SK-N-SH treated with all-trans-retinoic acid at 6 μM for 48 hours (cell line): Measurements from ENCODE around the gene TBC1D4.

Source experiments
- ATAC-seq: fragments of 200-7000 bp; cut with Tn5 transposase; 3 replicates; pipeline ENCODE4 v1.9.1; 2020; ENCODE audit warnings: mild to moderate bottlenecking, moderate library complexity
- ARNTL ChIP-seq: fragments of 450-650 bp; formaldehyde crosslinking; IDR thresholded peaks from 2 replicates; pipeline ENCODE4 v1.5.0; 2020; ENCODE audit warnings: low read depth, mild to moderate bottlenecking, moderate library complexity, borderline replicate concordance
- BACH2 ChIP-seq: fragments of 250-450 bp; sonication (Bioruptor Pico); IDR thresholded peaks from 2 replicates; pipeline ENCODE4 v1.9.0; 2021; ENCODE audit warnings: mild to moderate bottlenecking, borderline replicate concordance
- CSDC2 ChIP-seq: fragments of 250-450 bp; sonication (Bioruptor Pico); IDR thresholded peaks from 2 replicates; pipeline ENCODE4 v1.5.0; 2020; ENCODE audit warnings: mild to moderate bottlenecking, moderate library complexity
- ESRRG ChIP-seq: fragments of 250-450 bp; sonication (Bioruptor Pico); IDR thresholded peaks from 2 replicates; pipeline ENCODE4 v1.6.1; 2021; ENCODE audit warnings: mild to moderate bottlenecking
- GLIS3 ChIP-seq: fragments of 250-450 bp; sonication (Bioruptor Pico); IDR thresholded peaks from 2 replicates; pipeline ENCODE4 v1.5.0; 2020; ENCODE audit warnings: mild to moderate bottlenecking, moderate library complexity
- ISL1 ChIP-seq: fragments of 250-450 bp; sonication (Bioruptor Pico); IDR thresholded peaks from 2 replicates; pipeline ENCODE4 v2.1.2; 2022; ENCODE audit warnings: mild to moderate bottlenecking, moderate library complexity
- OSR1 ChIP-seq: fragments of 250-450 bp; sonication (Bioruptor Pico); IDR thresholded peaks from 2 replicates; pipeline ENCODE4 v1.8.0; 2022; ENCODE audit warnings: moderate library complexity, mild to moderate bottlenecking, inconsistent platforms
- PPARA ChIP-seq: fragments of 250-450 bp; sonication (Bioruptor Pico); IDR thresholded peaks from 2 replicates; pipeline ENCODE4 v1.5.0; 2020; ENCODE audit warnings: mild to moderate bottlenecking, borderline replicate concordance
- RARB ChIP-seq: fragments of 250-450 bp; sonication (Bioruptor Pico); IDR thresholded peaks from 2 replicates; pipeline ENCODE4 v1.8.0; 2021; ENCODE audit warnings: mild to moderate bottlenecking, moderate library complexity
- SNAI2 ChIP-seq: fragments of 250-450 bp; sonication (Bioruptor Pico); IDR thresholded peaks from 2 replicates; pipeline ENCODE4 v1.5.0; 2020; ENCODE audit warnings: mild to moderate bottlenecking, moderate library complexity
- TCF4 ChIP-seq: fragments of 250-450 bp; sonication (Bioruptor Pico); IDR thresholded peaks from 2 replicates; pipeline ENCODE4 v1.8.0; 2021; ENCODE audit warnings: mild to moderate bottlenecking, moderate library complexity, borderline replicate concordance
- TOX ChIP-seq: fragments of 250-450 bp; sonication (Bioruptor Pico); IDR thresholded peaks from 2 replicates; pipeline ENCODE4 v1.8.0; 2021; ENCODE audit warnings: mild to moderate bottlenecking, moderate library complexity, borderline replicate concordance
- ZC3H10 ChIP-seq: fragments of 250-450 bp; sonication (Bioruptor Pico); IDR thresholded peaks from 2 replicates; pipeline ENCODE4 v1.5.1; 2021; ENCODE audit warnings: mild to moderate bottlenecking, moderate library complexity
- ZFP3 ChIP-seq: fragments of 250-450 bp; sonication (Bioruptor Pico); IDR thresholded peaks from 2 replicates; pipeline ENCODE4 v1.5.0; 2020; ENCODE audit warnings: mild to moderate bottlenecking, moderate library complexity
- ZFP30 ChIP-seq: fragments of 450-650 bp; formaldehyde crosslinking; IDR thresholded peaks from 2 replicates; pipeline ENCODE4 v1.5.0; 2022; ENCODE audit warnings: mild to moderate bottlenecking, moderate library complexity
- ZNF565 ChIP-seq: fragments of 450-650 bp; formaldehyde crosslinking; conservative IDR thresholded peaks from 2 replicates; pipeline ENCODE4 v1.5.0; 2020; ENCODE audit warnings: low read depth, mild to moderate bottlenecking, moderate library complexity
- ZNF70 ChIP-seq: fragments of 450-650 bp; formaldehyde crosslinking; IDR thresholded peaks from 2 replicates; pipeline ENCODE4 v1.5.0; 2020; ENCODE audit warnings: mild to moderate bottlenecking, moderate library complexity
- TF ChIP-seq, protein P1 (sequence below): fragments of 250-450 bp; sonication (Bioruptor Pico); IDR thresholded peaks from 2 replicates; pipeline ENCODE4 v1.8.0; 2021; ENCODE audit warnings: low read depth, mild to moderate bottlenecking, moderate library complexity, borderline replicate concordance
- TF ChIP-seq, protein P2 (sequence below): fragments of 250-450 bp; sonication (Bioruptor Pico); IDR thresholded peaks from 2 replicates; pipeline ENCODE4 v1.5.1; 2020; ENCODE audit warnings: low read depth, mild to moderate bottlenecking, moderate library complexity
- TF ChIP-seq, protein P3 (sequence below): fragments of 250-450 bp; sonication (Bioruptor Pico); IDR thresholded peaks from 2 replicates; pipeline ENCODE4 v1.5.1; 2021; ENCODE audit warnings: mild to moderate bottlenecking, moderate library complexity
- TF ChIP-seq, protein P4 (sequence below): fragments of 250-450 bp; sonication (Bioruptor Pico); IDR thresholded peaks from 2 replicates; pipeline ENCODE4 v1.8.0; 2020; ENCODE audit warnings: mild to moderate bottlenecking, moderate library complexity, borderline replicate concordance

The TBC1D4 gene

DNA sequence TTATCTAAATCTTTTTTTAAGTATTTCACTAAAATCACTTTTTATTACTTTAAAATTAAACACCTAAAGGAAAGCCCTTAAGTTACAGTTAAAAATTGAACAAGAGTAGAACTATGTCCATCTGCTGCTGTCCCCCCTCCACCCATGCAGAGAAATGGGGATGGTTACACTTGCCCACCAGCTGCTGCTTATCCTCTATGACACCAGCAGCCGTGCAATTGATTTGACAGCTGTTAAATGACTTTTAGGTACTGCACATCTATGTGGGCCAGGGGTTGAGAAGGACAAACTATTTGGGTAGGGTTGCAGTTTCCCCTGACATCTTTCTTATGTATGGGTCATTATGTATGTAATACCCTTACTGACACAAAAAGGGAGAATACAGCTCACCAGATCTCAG, 77.2 kb downstream of the TBC1D4 start (continued):
- no peak for TF ChIP-seq ISL1 (CRISPR knock-in tag)
- TF ChIP-seq BACH2 (CRISPR knock-in tag): no peak
- no peak for TF ChIP-seq CSDC2 (CRISPR knock-in tag)
- no peak for TF ChIP-seq ZNF565
- TF ChIP-seq SNAI2 (CRISPR knock-in tag): no peak
- no peak for TF ChIP-seq ZNF70 (CRISPR knock-in tag)
- no peak for TF ChIP-seq OSR1 (CRISPR knock-in tag)
- no peak for TF ChIP-seq RARB (CRISPR knock-in tag)
- TF ChIP-seq ARNTL (CRISPR knock-in tag): no peak

DNA sequence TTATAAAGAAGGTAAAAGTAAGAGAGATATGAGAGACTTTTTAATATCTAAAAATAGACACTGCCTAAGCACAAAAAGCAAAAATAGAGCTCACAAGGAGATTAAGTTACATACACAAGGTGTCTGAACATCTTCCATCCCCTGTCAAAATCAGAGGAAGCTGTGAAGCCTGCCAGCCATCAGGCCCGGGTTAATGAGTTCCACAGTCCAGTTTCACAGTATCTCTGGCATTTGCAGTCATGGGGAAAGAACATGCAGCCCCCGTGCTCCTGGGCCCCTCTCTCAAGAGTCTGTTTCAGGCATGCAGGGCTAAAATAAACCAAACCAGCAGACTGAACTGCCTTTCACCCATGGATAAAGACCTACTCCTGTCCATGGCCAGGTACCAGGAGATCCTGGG, 79.2 kb downstream of the TBC1D4 start:
- TF ChIP-seq ZFP3 (CRISPR knock-in tag): no peak
- no peak for TF ChIP-seq BACH2 (CRISPR knock-in tag)
- TF ChIP-seq PPARA: no peak
- no peak for TF ChIP-seq SNAI2 (CRISPR knock-in tag)
- no peak for TF ChIP-seq TCF4 (CRISPR knock-in tag)
- no peak for TF ChIP-seq ESRRG (CRISPR knock-in tag)
- TF ChIP-seq ZFP30 (CRISPR knock-in tag): no peak
- TF ChIP-seq, protein P1, sequence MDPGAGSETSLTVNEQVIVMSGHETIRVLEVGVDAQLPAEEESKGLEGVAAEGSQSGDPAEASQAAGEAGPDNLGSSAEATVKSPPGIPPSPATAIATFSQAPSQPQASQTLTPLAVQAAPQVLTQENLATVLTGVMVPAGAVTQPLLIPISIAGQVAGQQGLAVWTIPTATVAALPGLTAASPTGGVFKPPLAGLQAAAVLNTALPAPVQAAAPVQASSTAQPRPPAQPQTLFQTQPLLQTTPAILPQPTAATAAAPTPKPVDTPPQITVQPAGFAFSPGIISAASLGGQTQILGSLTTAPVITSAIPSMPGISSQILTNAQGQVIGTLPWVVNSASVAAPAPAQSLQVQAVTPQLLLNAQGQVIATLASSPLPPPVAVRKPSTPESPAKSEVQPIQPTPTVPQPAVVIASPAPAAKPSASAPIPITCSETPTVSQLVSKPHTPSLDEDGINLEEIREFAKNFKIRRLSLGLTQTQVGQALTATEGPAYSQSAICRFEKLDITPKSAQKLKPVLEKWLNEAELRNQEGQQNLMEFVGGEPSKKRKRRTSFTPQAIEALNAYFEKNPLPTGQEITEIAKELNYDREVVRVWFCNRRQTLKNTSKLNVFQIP (CRISPR knock-in tag): no peak
- TF ChIP-seq ARNTL (CRISPR knock-in tag): no peak
- TF ChIP-seq, protein P2, sequence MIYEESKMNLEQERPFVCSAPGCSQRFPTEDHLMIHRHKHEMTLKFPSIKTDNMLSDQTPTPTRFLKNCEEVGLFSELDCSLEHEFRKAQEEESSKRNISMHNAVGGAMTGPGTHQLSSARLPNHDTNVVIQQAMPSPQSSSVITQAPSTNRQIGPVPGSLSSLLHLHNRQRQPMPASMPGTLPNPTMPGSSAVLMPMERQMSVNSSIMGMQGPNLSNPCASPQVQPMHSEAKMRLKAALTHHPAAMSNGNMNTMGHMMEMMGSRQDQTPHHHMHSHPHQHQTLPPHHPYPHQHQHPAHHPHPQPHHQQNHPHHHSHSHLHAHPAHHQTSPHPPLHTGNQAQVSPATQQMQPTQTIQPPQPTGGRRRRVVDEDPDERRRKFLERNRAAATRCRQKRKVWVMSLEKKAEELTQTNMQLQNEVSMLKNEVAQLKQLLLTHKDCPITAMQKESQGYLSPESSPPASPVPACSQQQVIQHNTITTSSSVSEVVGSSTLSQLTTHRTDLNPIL: no peak
- no peak for TF ChIP-seq ZNF565
- TF ChIP-seq, protein P3, sequence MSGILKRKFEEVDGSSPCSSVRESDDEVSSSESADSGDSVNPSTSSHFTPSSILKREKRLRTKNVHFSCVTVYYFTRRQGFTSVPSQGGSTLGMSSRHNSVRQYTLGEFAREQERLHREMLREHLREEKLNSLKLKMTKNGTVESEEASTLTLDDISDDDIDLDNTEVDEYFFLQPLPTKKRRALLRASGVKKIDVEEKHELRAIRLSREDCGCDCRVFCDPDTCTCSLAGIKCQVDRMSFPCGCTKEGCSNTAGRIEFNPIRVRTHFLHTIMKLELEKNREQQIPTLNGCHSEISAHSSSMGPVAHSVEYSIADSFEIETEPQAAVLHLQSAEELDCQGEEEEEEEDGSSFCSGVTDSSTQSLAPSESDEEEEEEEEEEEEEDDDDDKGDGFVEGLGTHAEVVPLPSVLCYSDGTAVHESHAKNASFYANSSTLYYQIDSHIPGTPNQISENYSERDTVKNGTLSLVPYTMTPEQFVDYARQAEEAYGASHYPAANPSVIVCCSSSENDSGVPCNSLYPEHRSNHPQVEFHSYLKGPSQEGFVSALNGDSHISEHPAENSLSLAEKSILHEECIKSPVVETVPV (CRISPR knock-in tag): no peak
- TF ChIP-seq ISL1 (CRISPR knock-in tag): no peak
- TF ChIP-seq ZC3H10 (CRISPR knock-in tag): no peak
- TF ChIP-seq, protein P4, sequence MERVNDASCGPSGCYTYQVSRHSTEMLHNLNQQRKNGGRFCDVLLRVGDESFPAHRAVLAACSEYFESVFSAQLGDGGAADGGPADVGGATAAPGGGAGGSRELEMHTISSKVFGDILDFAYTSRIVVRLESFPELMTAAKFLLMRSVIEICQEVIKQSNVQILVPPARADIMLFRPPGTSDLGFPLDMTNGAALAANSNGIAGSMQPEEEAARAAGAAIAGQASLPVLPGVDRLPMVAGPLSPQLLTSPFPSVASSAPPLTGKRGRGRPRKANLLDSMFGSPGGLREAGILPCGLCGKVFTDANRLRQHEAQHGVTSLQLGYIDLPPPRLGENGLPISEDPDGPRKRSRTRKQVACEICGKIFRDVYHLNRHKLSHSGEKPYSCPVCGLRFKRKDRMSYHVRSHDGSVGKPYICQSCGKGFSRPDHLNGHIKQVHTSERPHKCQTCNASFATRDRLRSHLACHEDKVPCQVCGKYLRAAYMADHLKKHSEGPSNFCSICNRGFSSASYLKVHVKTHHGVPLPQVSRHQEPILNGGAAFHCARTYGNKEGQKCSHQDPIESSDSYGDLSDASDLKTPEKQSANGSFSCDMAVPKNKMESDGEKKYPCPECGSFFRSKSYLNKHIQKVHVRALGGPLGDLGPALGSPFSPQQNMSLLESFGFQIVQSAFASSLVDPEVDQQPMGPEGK (CRISPR knock-in tag): no peak
- TF ChIP-seq GLIS3 (CRISPR knock-in tag): no peak
- ATAC-seq: peak; percentile 16; the same call in 1 of the 3 replicates

DNA sequence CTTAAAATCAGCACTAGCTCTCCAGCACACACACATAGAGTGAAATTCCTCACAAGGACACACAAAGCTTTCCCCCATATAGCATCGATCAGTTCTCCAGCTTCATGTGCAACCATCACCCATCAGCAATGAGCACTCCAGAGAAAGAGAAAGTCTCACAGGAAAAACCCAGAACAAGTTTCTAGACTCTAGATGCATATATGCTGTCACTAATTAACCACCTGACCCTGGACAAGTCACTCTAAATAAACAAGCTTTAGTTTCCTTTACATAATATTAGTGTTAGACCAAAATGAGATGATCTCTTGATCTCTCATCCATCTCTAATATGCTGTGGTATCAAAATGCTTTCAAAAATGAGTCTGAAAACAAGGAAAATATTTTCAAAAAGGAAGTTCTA, 81.2 kb downstream of the TBC1D4 start:
- ATAC-seq: no peak
- no peak for TF ChIP-seq TOX (CRISPR knock-in tag)
- TF ChIP-seq BACH2 (CRISPR knock-in tag): no peak
- TF ChIP-seq, protein P1 (CRISPR knock-in tag): no peak
- no peak for TF ChIP-seq RARB (CRISPR knock-in tag)
- TF ChIP-seq ZNF565: no peak
- no peak for TF ChIP-seq OSR1 (CRISPR knock-in tag)
- no peak for TF ChIP-seq ZFP30 (CRISPR knock-in tag)
- TF ChIP-seq PPARA: no peak
- no peak for TF ChIP-seq ZNF70 (CRISPR knock-in tag)
- TF ChIP-seq, protein P3 (CRISPR knock-in tag): no peak
- TF ChIP-seq ISL1 (CRISPR knock-in tag): no peak
- TF ChIP-seq CSDC2 (CRISPR knock-in tag): no peak
- TF ChIP-seq, protein P2: no peak
- no peak for TF ChIP-seq ARNTL (CRISPR knock-in tag)
- TF ChIP-seq ZFP3 (CRISPR knock-in tag): no peak
